K562 (cell line): Measurements from ENCODE around the gene NIPSNAP2. TPM values are rescaled to one million over a fixed set of nuclear protein-coding genes. Genes with fewer than 3 reads are reported as not detected.

Experiments
- ARID4B ChIP-seq: sonication (generic); formaldehyde crosslinking; IDR thresholded peaks from 2 replicates; pipeline ENCODE4 v1.8.0; 2022; ENCODE audit warnings: mild to moderate bottlenecking, missing genetic modification reagents
- ILF3 ChIP-seq: fragments of 450-650 bp; IDR thresholded peaks from 2 replicates; pipeline ENCODE4 v1.6.1; 2018; ENCODE audit warnings: antibody characterized with exemption, mild to moderate bottlenecking, moderate library complexity, borderline replicate concordance
- PATZ1 ChIP-seq: fragments of 250-450 bp; sonication (Bioruptor Pico); IDR thresholded peaks from 2 replicates; pipeline ENCODE4 v1.5.0; 2020; ENCODE audit warnings: mild to moderate bottlenecking, borderline replicate concordance
- PYGO2 ChIP-seq: fragments of 450-650 bp; IDR thresholded peaks from 2 replicates; pipeline ENCODE4 v1.6.1; 2016; ENCODE audit warnings: mild to moderate bottlenecking, missing genetic modification characterization, moderate library complexity, missing compliant biosample characterization
- ZNF354B ChIP-seq: fragments of 250-450 bp; sonication (Bioruptor Pico); IDR thresholded peaks from 2 replicates; pipeline ENCODE4 v1.4.0; 2020
- polyA plus RNA-seq, 8 experiments: library from polyadenylated mRNA; depleted of rRNA in 4 of 8; stranded (reverse) in 5 of 8; unstranded in 3 of 8; fragments of >200 nt; fragmentation: Nextera tagmentation in 2 of 8; fragmentation: Illumina TruSeq in 1 of 8; extraction: Ambion mirVana in 2 of 8; extraction: Trizol in 1 of 8; gene quantifications; 2 replicates each; pipeline versions ENCODE4 v1.2.1 to v1.2.3, GENCODE V29; 2011 to 2014; ENCODE audit warnings: inconsistent platforms in 1 of 8, missing spikeins in 1 of 8
- total RNA-seq, 7 experiments: library from RNA; depleted of rRNA in 6 of 7; stranded (reverse); fragments of >200 nt in 6 of 7; fragmentation: Illumina TruSeq in 2 of 7; extraction: Trizol in 2 of 7; gene quantifications; 2 replicates each; pipeline versions ENCODE4 v1.2.1 to v1.2.3, GENCODE V29; 2011 to 2021; ENCODE audit warnings: low replicate concordance in 1 of 7
- TF ChIP-seq, protein P1 (sequence below): sonication (generic); formaldehyde crosslinking; IDR thresholded peaks from 2 replicates; pipeline ENCODE4 v1.4.0; 2020; ENCODE audit warnings: mild to moderate bottlenecking, missing genetic modification reagents

NIPSNAP2 gene
- total and polyA plus RNA-seq, 9 of the 15 experiments (the other 6 are each of a cell fraction or from before 2014, with no cell fraction given): 24.9 to 107 (median 53.0) TPM

GRCh38 chr7:55973747-55974250 lies 9.4 kb downstream of the NIPSNAP2 start (continued):
- TF ChIP-seq ARID4B (CRISPR knock-in tag) (no peak), ILF3 (no peak), ZNF354B (CRISPR knock-in tag) (no peak), PYGO2 (tag) (no peak), PATZ1 (CRISPR knock-in tag) (no peak)
- TF ChIP-seq, protein P1, sequence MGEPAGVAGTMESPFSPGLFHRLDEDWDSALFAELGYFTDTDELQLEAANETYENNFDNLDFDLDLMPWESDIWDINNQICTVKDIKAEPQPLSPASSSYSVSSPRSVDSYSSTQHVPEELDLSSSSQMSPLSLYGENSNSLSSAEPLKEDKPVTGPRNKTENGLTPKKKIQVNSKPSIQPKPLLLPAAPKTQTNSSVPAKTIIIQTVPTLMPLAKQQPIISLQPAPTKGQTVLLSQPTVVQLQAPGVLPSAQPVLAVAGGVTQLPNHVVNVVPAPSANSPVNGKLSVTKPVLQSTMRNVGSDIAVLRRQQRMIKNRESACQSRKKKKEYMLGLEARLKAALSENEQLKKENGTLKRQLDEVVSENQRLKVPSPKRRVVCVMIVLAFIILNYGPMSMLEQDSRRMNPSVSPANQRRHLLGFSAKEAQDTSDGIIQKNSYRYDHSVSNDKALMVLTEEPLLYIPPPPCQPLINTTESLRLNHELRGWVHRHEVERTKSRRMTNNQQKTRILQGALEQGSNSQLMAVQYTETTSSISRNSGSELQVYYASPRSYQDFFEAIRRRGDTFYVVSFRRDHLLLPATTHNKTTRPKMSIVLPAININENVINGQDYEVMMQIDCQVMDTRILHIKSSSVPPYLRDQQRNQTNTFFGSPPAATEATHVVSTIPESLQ (CRISPR knock-in tag): no peak
